Vagina (tissue), 2 donors: Measurements from ENCODE around the gene C16orf74.

Experiments used
- CTCF ChIP-seq, 3 experiments: fragments of 450-650 bp in 2 of 3; fragments of 200-600 bp in 1 of 3; sonication (generic) in 1 of 3; IDR thresholded peaks; one replicate each; pipeline ENCODE4 v1.5.1; 2017 to 2019; ENCODE audit warnings: antibody characterized with exemption in 3 of 3, mild to moderate bottlenecking in 2 of 3, moderate library complexity in 2 of 3
- POLR2A ChIP-seq, 2 donors: fragments of 450-650 bp; IDR thresholded peaks; one replicate each; pipeline ENCODE4 v1.6.1; 2017; ENCODE audit warnings: antibody characterized with exemption in 2 of 2, mild to moderate bottlenecking in 2 of 2, moderate library complexity in 2 of 2
- POLR2AphosphoS5 ChIP-seq, 2 donors: sonication (generic); formaldehyde crosslinking; IDR thresholded peaks; one replicate each; pipeline ENCODE4 v1.9.0; 2017; ENCODE audit warnings: antibody characterized with exemption in 2 of 2, mild to moderate bottlenecking in 2 of 2, low read depth in 1 of 2; ENCODE audit not compliant: insufficient read depth in 1 of 2

- TF ChIP-seq CTCF (IDR thresholded peaks at IDR 0.05) (no peak), POLR2AphosphoS5 (IDR thresholded peaks at IDR 0.05; ENCODE audit: insufficient read depth in 1 of 2, low read depth in 1 of 2) (no peak), POLR2A (IDR thresholded peaks at IDR 0.05) (no peak)
Measured at GRCh38 chr16:85781695-85782370, 30.9 kb upstream of the C16orf74 start.
